GM13976 (cell line): ENCODE data around the gene SETD2.

ENCODE experiments used
- DNase-seq: peaks from one replicate; pipeline ENCODE4 v3.0.0; 2012; ENCODE audit warnings: low spot score
- CTCF ChIP-seq: IDR thresholded peaks from 2 replicates; pipeline ENCODE4 v1.5.1; 2012; ENCODE audit warnings: borderline replicate concordance, mild to moderate bottlenecking; ENCODE audit not compliant: insufficient read depth; ENCODE audit errors: extremely low read depth, missing control alignments, control extremely low read depth
- in situ Hi-C: fragments of 300-500 bp; cut with MboI; formaldehyde crosslinking; loops from one replicate; pipeline ENCODE4 v1.12.0; 2022; ENCODE audit warnings: low sequenced_read_pairs, mixed read lengths, inconsistent platforms; ENCODE audit not compliant: unreplicated experiment

Gene SETD2

GRCh38 chr3:47012342-47013230 lies 151.3 kb downstream of the SETD2 start:
- DNase-seq, result no peak
- in situ Hi-C loops, result loop anchor here (25.0 kb wide), 1 partner anchor 350 kb away; no protein-coding TSS in a partner anchor

GRCh38 chr3:47011371-47011770 lies 152.5 kb downstream of the SETD2 start:
- TF ChIP-seq CTCF, result no peak
- DNase-seq, result no peak
- in situ Hi-C loops, result loop anchor here (25.0 kb wide), 1 partner anchor 351 kb away; no protein-coding TSS in a partner anchor

More at GRCh38 chr3:47012342-47013230, 151.3 kb downstream of the SETD2 start:
- TF ChIP-seq CTCF, result no peak

- TF ChIP-seq CTCF, result no peak
- in situ Hi-C loops, result loop anchor here (25.0 kb wide), 1 partner anchor 351 kb away; no protein-coding TSS in a partner anchor
- DNase-seq, result no peak
Measured at GRCh38 chr3:47010910-47011309, 153.0 kb downstream of the SETD2 start.

- no peak for TF ChIP-seq CTCF
- DNase-seq, result peak; percentile 22
- in situ Hi-C loops, result loop anchor here (25.0 kb wide), 1 partner anchor 352 kb away; no protein-coding TSS in a partner anchor
Measured at GRCh38 chr3:47010111-47010712, 153.7 kb downstream of the SETD2 start.

- no peak for TF ChIP-seq CTCF
- peak; percentile 98 for DNase-seq
- in situ Hi-C loops, result loop anchor here (25.0 kb wide), 1 partner anchor 353 kb away; no protein-coding TSS in a partner anchor
Measured at GRCh38 chr3:47009225-47010110, 154.4 kb downstream of the SETD2 start.

GRCh38 chr3:47008851-47009224 lies 155.1 kb downstream of the SETD2 start:
- TF ChIP-seq CTCF, result no peak
- in situ Hi-C loops, result loop anchor here (25.0 kb wide), 1 partner anchor 353 kb away; no protein-coding TSS in a partner anchor
- no peak for DNase-seq
